Tibial artery (tissue), 4 donors: ENCODE results near the gene TMEM52B.
A peak's percentile ranks its signal among the peaks of the same experiment; 100 is the strongest.
"Not testable (repeated sequence)": the region's sequence is repeated elsewhere in the genome, so short reads cannot be mapped to it uniquely, and the experiment has no call there.

Experiments
- DNase-seq, 2 donors: peaks; one replicate each; pipeline ENCODE4 v3.0.0-alpha.2; 2019
- H3K27ac ChIP-seq, 2 donors: fragments of 200-600 bp; sonication (generic) in 1 of 2; 1 replicate in 1 of 2; 2 replicates in 1 of 2; pipeline ENCODE4 v1.5.1; 2018 to 2019; ENCODE audit warnings: mild to moderate bottlenecking in 1 of 2
- H3K27me3 ChIP-seq, 2 donors: fragments of 200-600 bp; sonication (generic) in 1 of 2; one replicate each; pipeline versions ENCODE4 v1.5.1 to v1.6.0; 2016 to 2019
- H3K36me3 ChIP-seq, 3 donors: fragments of 200-600 bp; sonication (generic) in 2 of 3; one replicate each; pipeline ENCODE4 v1.5.1; 2016 to 2019; ENCODE audit warnings: mild to moderate bottlenecking in 2 of 3
- H3K4me1 ChIP-seq, 4 donors: fragments of 200-600 bp; sonication (generic) in 2 of 4; 1 replicate in 3 of 4; 2 replicates in 1 of 4; pipeline ENCODE4 v1.5.1; 2016 to 2019
- H3K4me3 ChIP-seq, 2 donors: fragments of 200-600 bp; sonication (generic) in 1 of 2; 1 replicate in 1 of 2; 2 replicates in 1 of 2; pipeline ENCODE4 v1.5.1; 2018 to 2019; ENCODE audit warnings: mild to moderate bottlenecking in 2 of 2
- H3K9me3 ChIP-seq, 3 donors: fragments of 200-600 bp; sonication (generic) in 1 of 3; one replicate each; pipeline ENCODE4 v1.5.1; 2016 to 2019
- intact Hi-C: fragments of 100-400 bp; cut with DNase I; formaldehyde crosslinking; loops from one replicate; pipeline ENCODE4 v1.15.0; 2023; ENCODE audit warnings: low total_unique reads
- TF ChIP-seq, protein P1 (sequence below), 2 experiments: fragments of 200-600 bp in 1 of 2; fragments of 450-650 bp in 1 of 2; IDR thresholded peaks; one replicate each; pipeline ENCODE4 v1.5.1; 2017 to 2019; ENCODE audit warnings: antibody characterized with exemption in 2 of 2, mild to moderate bottlenecking in 1 of 2, moderate library complexity in 1 of 2

Gene TMEM52B

DNA sequence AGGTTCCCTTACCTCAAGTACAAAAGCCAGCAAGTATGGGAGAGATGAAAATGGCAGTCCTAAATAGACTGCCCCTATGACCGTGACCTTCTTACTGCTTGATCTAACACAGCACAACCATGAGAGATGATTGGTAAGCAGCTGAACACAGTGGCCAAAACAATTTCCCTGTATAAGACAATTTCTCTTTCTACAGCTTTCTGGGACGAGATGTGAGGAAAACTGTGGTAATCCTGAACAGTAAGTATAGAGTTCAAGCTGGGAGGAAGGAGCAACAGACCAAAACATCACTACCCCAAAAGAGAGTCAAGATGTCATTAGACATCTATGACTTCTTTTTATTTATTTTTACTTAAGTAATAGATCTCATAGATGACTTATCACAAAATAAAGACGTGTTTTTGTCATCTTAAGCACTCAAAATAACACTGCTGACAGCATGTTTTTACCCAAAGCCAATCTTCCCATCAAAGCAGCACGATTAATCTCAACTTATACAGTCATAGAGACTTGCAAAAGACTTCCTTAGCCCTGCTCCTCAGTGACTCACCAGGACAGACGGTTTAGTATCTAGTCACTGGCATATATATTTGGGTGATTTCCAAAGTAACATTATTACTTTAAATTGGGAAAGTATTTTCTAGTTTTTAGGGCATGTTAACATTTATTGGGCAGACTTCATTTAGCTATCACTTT, 3.7 kb downstream of the TMEM52B start:
- H3K27me3 ChIP-seq = peaks cover 0 to 21% of the 10 kb centered on the region in 2 donors
- TF ChIP-seq, protein P1, sequence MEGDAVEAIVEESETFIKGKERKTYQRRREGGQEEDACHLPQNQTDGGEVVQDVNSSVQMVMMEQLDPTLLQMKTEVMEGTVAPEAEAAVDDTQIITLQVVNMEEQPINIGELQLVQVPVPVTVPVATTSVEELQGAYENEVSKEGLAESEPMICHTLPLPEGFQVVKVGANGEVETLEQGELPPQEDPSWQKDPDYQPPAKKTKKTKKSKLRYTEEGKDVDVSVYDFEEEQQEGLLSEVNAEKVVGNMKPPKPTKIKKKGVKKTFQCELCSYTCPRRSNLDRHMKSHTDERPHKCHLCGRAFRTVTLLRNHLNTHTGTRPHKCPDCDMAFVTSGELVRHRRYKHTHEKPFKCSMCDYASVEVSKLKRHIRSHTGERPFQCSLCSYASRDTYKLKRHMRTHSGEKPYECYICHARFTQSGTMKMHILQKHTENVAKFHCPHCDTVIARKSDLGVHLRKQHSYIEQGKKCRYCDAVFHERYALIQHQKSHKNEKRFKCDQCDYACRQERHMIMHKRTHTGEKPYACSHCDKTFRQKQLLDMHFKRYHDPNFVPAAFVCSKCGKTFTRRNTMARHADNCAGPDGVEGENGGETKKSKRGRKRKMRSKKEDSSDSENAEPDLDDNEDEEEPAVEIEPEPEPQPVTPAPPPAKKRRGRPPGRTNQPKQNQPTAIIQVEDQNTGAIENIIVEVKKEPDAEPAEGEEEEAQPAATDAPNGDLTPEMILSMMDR (IDR thresholded peaks at IDR 0.05) = no peak
- H3K9me3 ChIP-seq = no peaks in the 10 kb centered on the region
- H3K27ac ChIP-seq = no peak overlapping the region
- H3K36me3 ChIP-seq = no peaks in the 10 kb centered on the region
- H3K4me1 ChIP-seq = no peaks in the 10 kb centered on the region
- intact Hi-C loops = no loop called here
- no peak for DNase-seq
- no peak overlapping the region for H3K4me3 ChIP-seq

DNA sequence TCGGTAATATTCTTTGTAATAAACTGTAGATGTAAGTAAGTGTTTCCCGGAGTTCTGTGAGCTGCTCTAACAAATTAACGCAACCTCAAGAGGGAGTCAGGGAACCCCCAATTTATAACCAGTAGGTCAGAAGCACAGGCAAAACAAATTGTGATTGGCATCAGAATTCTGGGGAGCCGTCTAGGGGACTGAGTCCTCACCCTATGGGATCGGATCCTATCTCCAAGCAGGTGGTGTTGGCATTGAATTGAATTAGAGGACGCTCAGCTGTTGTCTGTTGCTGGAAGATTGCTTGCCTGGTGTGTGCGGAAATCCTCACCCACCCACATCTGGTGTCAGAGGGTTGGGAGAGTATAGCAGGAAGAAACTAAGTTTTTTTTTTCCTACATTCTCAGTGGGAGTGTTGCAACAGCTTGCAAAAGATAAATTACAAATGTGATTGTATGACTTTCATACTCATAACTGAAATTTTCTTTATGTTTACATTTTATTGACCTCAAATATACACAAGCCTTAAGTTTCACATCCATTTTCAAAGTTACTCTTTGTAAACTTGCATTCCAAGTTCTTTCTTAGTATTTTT, 5.5 kb downstream of the TMEM52B start:
- H3K36me3 ChIP-seq = no peaks in the 10 kb centered on the region
- DNase-seq = no peak
- intact Hi-C loops = no loop called here
- no peak overlapping the region for H3K4me3 ChIP-seq
- no peaks in the 10 kb centered on the region for H3K9me3 ChIP-seq
- TF ChIP-seq, protein P1 (IDR thresholded peaks at IDR 0.05) = no peak
- no peak overlapping the region for H3K27ac ChIP-seq
- no peaks in the 10 kb centered on the region for H3K4me1 ChIP-seq
- H3K27me3 ChIP-seq = peaks cover 0 to 21% of the 10 kb centered on the region in 2 donors

DNA sequence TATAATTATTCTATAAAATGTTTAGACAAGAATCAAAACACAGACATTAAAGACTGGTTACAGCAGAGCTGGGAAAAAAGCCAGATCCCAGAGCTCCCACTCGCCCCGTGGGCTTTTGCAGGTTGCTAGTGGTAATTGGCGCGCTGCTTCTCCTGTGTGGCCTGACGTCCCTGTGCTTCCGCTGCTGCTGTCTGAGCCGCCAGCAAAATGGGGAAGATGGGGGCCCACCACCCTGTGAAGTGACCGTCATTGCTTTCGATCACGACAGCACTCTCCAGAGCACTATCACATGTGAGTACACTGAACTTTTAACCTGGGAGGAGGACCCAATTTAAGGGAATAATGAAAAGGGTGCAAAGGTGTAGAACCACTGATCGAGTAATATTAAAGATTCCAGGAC, 7.5 kb downstream of the TMEM52B start:
- DNase-seq = peak; percentile 48 to 76
- H3K27me3 ChIP-seq = peaks cover 0 to 17% of the 10 kb centered on the region in 2 donors
- intact Hi-C loops = loop anchor here (5.0 kb wide), 1 partner anchor 34 kb away; no protein-coding TSS in a partner anchor
- H3K4me1 ChIP-seq = no peaks in the 10 kb centered on the region
- no peaks in the 10 kb centered on the region for H3K36me3 ChIP-seq
- no peak overlapping the region for H3K4me3 ChIP-seq
- no peaks in the 10 kb centered on the region for H3K9me3 ChIP-seq
- TF ChIP-seq, protein P1 (IDR thresholded peaks at IDR 0.05) = no peak
- no peak overlapping the region for H3K27ac ChIP-seq

DNA sequence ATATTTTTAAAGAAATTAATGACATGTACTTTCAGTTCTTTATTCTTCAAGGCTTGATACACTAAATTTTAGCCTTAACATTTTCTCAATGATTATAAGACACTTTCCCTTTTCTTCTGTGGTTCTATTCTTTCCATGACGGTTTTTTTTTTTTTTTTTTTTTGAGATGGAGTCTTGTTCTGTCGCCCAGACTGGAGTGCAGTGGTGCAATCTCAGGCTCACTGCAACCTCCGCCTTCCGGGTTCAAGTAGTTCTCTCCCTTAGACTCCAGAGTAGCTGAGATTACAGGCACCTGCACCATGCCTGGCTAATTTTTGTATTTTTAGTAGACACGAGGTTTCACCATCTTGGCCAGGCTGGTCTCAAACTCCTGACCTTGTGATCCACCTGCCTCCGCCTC, 8.1 kb downstream of the TMEM52B start:
- not testable (repeated sequence) for H3K36me3 ChIP-seq, H3K9me3 ChIP-seq, DNase-seq, H3K27ac ChIP-seq, H3K4me3 ChIP-seq, H3K4me1 ChIP-seq
- intact Hi-C loops = loop anchor here (5.0 kb wide), 1 partner anchor 35 kb away; no protein-coding TSS in a partner anchor
- H3K27me3 ChIP-seq = peaks cover 0 to 17% of the 10 kb centered on the region in 2 donors

DNA sequence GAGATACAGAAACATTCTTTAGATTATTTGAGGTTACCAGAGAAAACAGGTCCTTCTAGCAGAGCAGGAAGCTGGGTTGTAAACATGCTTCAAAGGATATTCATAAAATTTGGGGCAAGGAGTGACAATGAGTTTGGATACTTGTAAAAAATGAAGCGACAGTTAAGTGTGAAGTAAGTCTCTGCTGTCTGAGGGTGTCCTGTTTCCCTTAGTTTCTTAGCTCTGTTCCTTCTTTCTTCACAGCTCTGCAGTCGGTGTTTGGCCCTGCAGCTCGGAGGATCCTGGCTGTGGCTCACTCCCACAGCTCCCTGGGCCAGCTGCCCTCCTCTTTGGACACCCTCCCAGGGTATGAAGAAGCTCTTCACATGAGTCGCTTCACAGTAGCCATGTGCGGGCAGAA, 10.8 kb downstream of the TMEM52B start:
- intact Hi-C loops = loop anchor here (5.0 kb wide), 1 partner anchor 37 kb away; no protein-coding TSS in a partner anchor
- no peak for DNase-seq

More for the DNA sequence above, 10.8 kb downstream of the TMEM52B start:
- no peaks in the 10 kb centered on the region for H3K4me1 ChIP-seq
- H3K36me3 ChIP-seq = no peaks in the 10 kb centered on the region
- H3K9me3 ChIP-seq = no peaks in the 10 kb centered on the region
- H3K27me3 ChIP-seq = peaks cover 0 to 3% of the 10 kb centered on the region in 2 donors
- no peak overlapping the region for H3K27ac ChIP-seq
- TF ChIP-seq, protein P1 (IDR thresholded peaks at IDR 0.05) = no peak
- H3K4me3 ChIP-seq = no peak overlapping the region
